Brain microvascular endothelial cell (primary cell): ENCODE results near the gene CCR7.

Experiments
- DNase-seq: peaks from one replicate; pipeline ENCODE4 v3.0.0-alpha.2; 2020
- H3K27ac ChIP-seq: fragments of 250-450 bp; sonication (Bioruptor Pico); 2 replicates; pipeline ENCODE4 v1.5.1; 2020; ENCODE audit warnings: mild to moderate bottlenecking, moderate library complexity
- H3K27me3 ChIP-seq: fragments of 250-450 bp; sonication (Bioruptor Pico); replicated peaks from 2 replicates; pipeline ENCODE4 v1.5.1; 2020; ENCODE audit warnings: mild to moderate bottlenecking
- H3K36me3 ChIP-seq: fragments of 250-450 bp; sonication (Bioruptor Pico); replicated peaks from 2 replicates; pipeline ENCODE4 v1.5.1; 2020; ENCODE audit warnings: mild to moderate bottlenecking
- H3K4me3 ChIP-seq: 2 replicates; pipeline ENCODE4 v1.5.1; 2011; ENCODE audit warnings: low read depth, mild to moderate bottlenecking, control low read depth, low read length, moderate library complexity
- in situ Hi-C: cut with HindIII; loops from 2 replicates; pipeline ENCODE4 v1.10.0; 2017; ENCODE audit warnings: low sequenced_read_pairs, low pct_ligation_motif_present
- TF ChIP-seq, protein P1 (sequence below): IDR thresholded peaks from 2 replicates; pipeline ENCODE4 v1.5.1; 2011; ENCODE audit warnings: low read depth, mild to moderate bottlenecking, moderate library complexity, low read length, control low read depth, inconsistent platforms; ENCODE audit errors: missing control alignments

The CCR7 gene

DNA sequence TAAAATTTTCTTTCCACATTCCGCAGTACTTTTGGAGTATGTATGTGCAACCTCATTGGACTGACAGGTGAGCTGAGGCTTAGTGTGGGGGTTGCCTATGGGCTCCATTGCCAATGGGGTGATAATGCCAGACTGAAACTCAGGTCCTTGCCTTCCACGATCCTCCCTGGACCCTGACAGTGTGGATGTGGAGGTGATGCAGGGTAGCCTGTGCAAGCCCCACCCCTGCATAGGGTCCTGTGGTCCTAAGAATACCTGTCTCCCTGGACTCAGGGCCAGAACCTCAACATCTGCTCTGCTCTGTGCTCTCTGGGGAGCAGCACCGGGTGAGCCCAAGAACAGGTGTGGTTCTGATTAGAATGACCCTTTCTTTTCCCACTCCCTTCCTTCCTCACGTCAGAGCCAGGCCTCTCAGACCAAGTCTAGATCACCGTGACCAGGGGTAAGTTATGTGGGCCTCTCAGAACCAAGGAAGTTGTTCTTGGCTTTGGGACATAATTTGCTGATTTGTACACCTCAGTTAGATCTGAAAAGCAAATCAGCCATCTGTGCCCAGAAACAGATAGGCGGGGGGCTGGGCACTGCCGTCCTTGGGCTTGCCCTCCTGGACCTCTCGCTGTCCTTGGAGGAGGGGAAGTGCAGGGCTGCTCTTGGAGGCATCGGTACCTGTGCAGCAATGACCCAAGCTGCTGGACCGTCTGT, 55.5 kb downstream of the CCR7 start:
- no peak overlapping the region for H3K27ac ChIP-seq
- in situ Hi-C loops, result no loop called here
- TF ChIP-seq, protein P1, sequence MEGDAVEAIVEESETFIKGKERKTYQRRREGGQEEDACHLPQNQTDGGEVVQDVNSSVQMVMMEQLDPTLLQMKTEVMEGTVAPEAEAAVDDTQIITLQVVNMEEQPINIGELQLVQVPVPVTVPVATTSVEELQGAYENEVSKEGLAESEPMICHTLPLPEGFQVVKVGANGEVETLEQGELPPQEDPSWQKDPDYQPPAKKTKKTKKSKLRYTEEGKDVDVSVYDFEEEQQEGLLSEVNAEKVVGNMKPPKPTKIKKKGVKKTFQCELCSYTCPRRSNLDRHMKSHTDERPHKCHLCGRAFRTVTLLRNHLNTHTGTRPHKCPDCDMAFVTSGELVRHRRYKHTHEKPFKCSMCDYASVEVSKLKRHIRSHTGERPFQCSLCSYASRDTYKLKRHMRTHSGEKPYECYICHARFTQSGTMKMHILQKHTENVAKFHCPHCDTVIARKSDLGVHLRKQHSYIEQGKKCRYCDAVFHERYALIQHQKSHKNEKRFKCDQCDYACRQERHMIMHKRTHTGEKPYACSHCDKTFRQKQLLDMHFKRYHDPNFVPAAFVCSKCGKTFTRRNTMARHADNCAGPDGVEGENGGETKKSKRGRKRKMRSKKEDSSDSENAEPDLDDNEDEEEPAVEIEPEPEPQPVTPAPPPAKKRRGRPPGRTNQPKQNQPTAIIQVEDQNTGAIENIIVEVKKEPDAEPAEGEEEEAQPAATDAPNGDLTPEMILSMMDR, result no peak
- no peaks in the 10 kb centered on the region for H3K27me3 ChIP-seq
- no peaks in the 10 kb centered on the region for H3K36me3 ChIP-seq
- no peak overlapping the region for H3K4me3 ChIP-seq
- no peak for DNase-seq

DNA sequence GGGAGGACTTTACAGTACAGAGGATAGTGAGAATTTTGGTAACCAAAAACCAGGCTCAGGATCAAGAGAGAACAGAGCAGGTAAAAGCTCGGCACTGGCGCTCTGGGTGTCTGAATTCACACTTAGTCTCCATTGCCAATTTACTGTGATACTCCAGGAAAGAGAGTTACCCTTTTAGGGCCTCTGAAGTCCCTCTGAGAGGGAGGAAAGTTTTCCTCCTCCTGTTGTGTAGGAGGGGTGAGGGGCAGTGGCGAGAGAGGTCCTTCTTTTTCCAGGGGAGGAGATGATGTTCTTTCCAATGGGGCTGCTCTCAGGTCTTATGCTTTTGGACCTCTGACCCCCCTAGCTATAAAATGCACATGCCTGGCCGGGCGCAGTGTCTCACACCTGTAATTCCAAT, 58.5 kb downstream of the CCR7 start:
- in situ Hi-C loops, result no loop called here
- H3K4me3 ChIP-seq, result no peak overlapping the region
- H3K27ac ChIP-seq, result no peak overlapping the region

More for the DNA sequence above, 58.5 kb downstream of the CCR7 start:
- H3K27me3 ChIP-seq, result no peaks in the 10 kb centered on the region
- TF ChIP-seq, protein P1, result no peak
- no peaks in the 10 kb centered on the region for H3K36me3 ChIP-seq
- DNase-seq, result no peak
